NCI-H2107 treated with DMSO at 0.1 percent for 48 hours (cell line): Measurements from ENCODE around the gene NDUFA11.

Experiments used
- DNase-seq: peaks from one replicate; lab custom pipeline; 2025; ENCODE audit not compliant: unreplicated experiment; lab: John Stamatoyannopoulos, UW

Gene NDUFA11

GRCh38 chr19:5910638-5910907, 7.0 kb upstream of the NDUFA11 start:
- no peak for DNase-seq

GRCh38 chr19:5908773-5909442, 5.3 kb upstream of the NDUFA11 start:
- DNase-seq, result no peak

- DNase-seq, result no peak
Observed at GRCh38 chr19:5907241-5907640, 3.7 kb upstream of the NDUFA11 start.

- DNase-seq, result no peak
Observed at GRCh38 chr19:5905114-5905778, 1.7 kb upstream of the NDUFA11 start.

GRCh38 chr19:5904352-5905113, 943 bp upstream of the NDUFA11 start, which contains the start of gene VMAC:
Gene VMAC, plus strand, starts transcription at chr19:5904872. Its CDS starts 19 bp downstream, at chr19:5904891.
- DNase-seq, result peak; percentile 99

- no peak for DNase-seq
Observed at GRCh38 chr19:5903056-5903623, 450 bp downstream of the NDUFA11 start.

- no peak for DNase-seq
Observed at GRCh38 chr19:5900976-5901375, 2.6 kb downstream of the NDUFA11 start.

- no peak for DNase-seq
Observed at GRCh38 chr19:5899728-5900526, 3.7 kb downstream of the NDUFA11 start.

GRCh38 chr19:5897189-5897969, 6.2 kb downstream of the NDUFA11 start:
- DNase-seq, result no peak

- DNase-seq, result no peak
Observed at GRCh38 chr19:5896365-5897076, 7.1 kb downstream of the NDUFA11 start.

GRCh38 chr19:5895890-5896289, 7.7 kb downstream of the NDUFA11 start:
- no peak for DNase-seq

- DNase-seq, result no peak
Observed at GRCh38 chr19:5895409-5895808, 8.2 kb downstream of the NDUFA11 start.

GRCh38 chr19:5894704-5895349, 8.8 kb downstream of the NDUFA11 start:
- DNase-seq, result no peak

- no peak for DNase-seq
Observed at GRCh38 chr19:5893907-5894703, 9.5 kb downstream of the NDUFA11 start.

- no peak for DNase-seq
Observed at GRCh38 chr19:5893296-5893903, 10.2 kb downstream of the NDUFA11 start.

GRCh38 chr19:5892772-5893275, 10.8 kb downstream of the NDUFA11 start:
- DNase-seq, result no peak

GRCh38 chr19:5891938-5892771, 11.4 kb downstream of the NDUFA11 start:
- peak; percentile 6 for DNase-seq
